GM08714 (cell line): ENCODE data around the gene EEF1G.
"Not testable (repeated sequence)": the region's sequence is repeated elsewhere in the genome, so short reads cannot be mapped to it uniquely, and the experiment has no call there.

Experiments used
- H3K4me3 ChIP-seq: fragments of 200-500 bp; sonication (Bioruptor generic); 2 replicates; pipeline ENCODE4 v1.5.1; 2014; ENCODE audit warnings: mild to moderate bottlenecking, low read length, inconsistent platforms
- ZNF274 ChIP-seq: IDR thresholded peaks from 2 replicates; pipeline ENCODE4 v1.6.1; 2012; ENCODE audit warnings: mild to moderate bottlenecking, low read depth, low read length

Gene EEF1G

GRCh38 chr11:62599901-62600300 is 26.2 kb upstream of the EEF1G start:
- no peak for TF ChIP-seq ZNF274

GRCh38 chr11:62599069-62599696 is 25.5 kb upstream of the EEF1G start:
- peak overlapping the region; percentile 96 for H3K4me3 ChIP-seq
- no peak for TF ChIP-seq ZNF274

More at GRCh38 chr11:62599901-62600300, 26.2 kb upstream of the EEF1G start:
- peak overlapping the region; percentile 96 for H3K4me3 ChIP-seq

GRCh38 chr11:62595124-62595523 is 21.4 kb upstream of the EEF1G start:
- TF ChIP-seq ZNF274, result no peak
- no peak overlapping the region for H3K4me3 ChIP-seq

GRCh38 chr11:62593434-62594044 is 19.8 kb upstream of the EEF1G start:
- no peak overlapping the region for H3K4me3 ChIP-seq
- no peak for TF ChIP-seq ZNF274

- no peak overlapping the region for H3K4me3 ChIP-seq
- TF ChIP-seq ZNF274, result no peak
Measured at GRCh38 chr11:62592989-62593421, 19.3 kb upstream of the EEF1G start.

- peak overlapping the region; percentile 59; the same call in 1 of the 2 replicates for H3K4me3 ChIP-seq
- no peak for TF ChIP-seq ZNF274
Measured at GRCh38 chr11:62592146-62592815, 18.6 kb upstream of the EEF1G start.

- peak within 1 kb of the TSS; percentile 88 for H3K4me3 ChIP-seq
- TF ChIP-seq ZNF274, result no peak
Measured at GRCh38 chr11:62591448-62592145, 17.9 kb upstream of the EEF1G start, which contains the start of gene TUT1. TSS of gene TUT1 (minus strand) at chr11:62591523. CDS start at chr11:62591485, 38 bp downstream.

GRCh38 chr11:62588966-62589637 is 15.4 kb upstream of the EEF1G start:
- H3K4me3 ChIP-seq, result no peak overlapping the region
- no peak for TF ChIP-seq ZNF274

GRCh38 chr11:62585356-62585755 is 11.7 kb upstream of the EEF1G start:
- not testable (repeated sequence) for H3K4me3 ChIP-seq

GRCh38 chr11:62581735-62582134 is 8.0 kb upstream of the EEF1G start:
- not testable (repeated sequence) for H3K4me3 ChIP-seq

GRCh38 chr11:62580959-62581715 is 7.4 kb upstream of the EEF1G start:
- TF ChIP-seq ZNF274, result no peak
- no peak overlapping the region for H3K4me3 ChIP-seq

- TF ChIP-seq ZNF274, result no peak
- H3K4me3 ChIP-seq, result no peak overlapping the region
Measured at GRCh38 chr11:62579252-62579651, 5.6 kb upstream of the EEF1G start.

GRCh38 chr11:62578541-62578940 is 4.8 kb upstream of the EEF1G start:
- H3K4me3 ChIP-seq, result no peak overlapping the region
- TF ChIP-seq ZNF274, result no peak
